Keratinocyte (primary cell): ENCODE results near the gene TCIRG1.
"Not testable (repeated sequence)": the region's sequence is repeated elsewhere in the genome, so short reads cannot be mapped to it uniquely, and the experiment has no call there.

Source experiments
- CTCF ChIP-seq, 3 experiments: IDR thresholded peaks in 1 of 3; conservative IDR thresholded peaks in 1 of 3; optimal IDR thresholded peaks in 1 of 3; 2 replicates in 2 of 3; 3 replicates in 1 of 3; pipeline versions ENCODE3 to v1.5.1; 2011; ENCODE audit warnings: low read length in 3 of 3, mild to moderate bottlenecking in 3 of 3, moderate library complexity in 2 of 3, control low read depth in 1 of 3, inconsistent platforms in 1 of 3; ENCODE audit not compliant: insufficient read depth in 2 of 3; ENCODE audit errors: extremely low read depth in 1 of 3
- EZH2 ChIP-seq: IDR thresholded peaks from one replicate; pipeline ENCODE4 v1.6.1; 2012; ENCODE audit warnings: inconsistent platforms, mild to moderate bottlenecking, low read length, moderate library complexity

GRCh38 chr11:67995579-67995978, 43.2 kb upstream of the TCIRG1 start:
- TF ChIP-seq CTCF (optimal IDR thresholded peaks at IDR 0.05 in 1 of 3, IDR thresholded peaks at IDR 0.05 in 1 of 3, conservative IDR thresholded peaks at IDR 0.05 in 1 of 3; ENCODE audit: extremely low read depth in 1 of 3, insufficient read depth in 2 of 3, low read length in 3 of 3); EZH2: not testable (repeated sequence)
